HEK293 (cell line): ENCODE results near the gene PEPD.

ENCODE experiments used
- CTCF ChIA-PET: fragments of 350-600 bp; formaldehyde crosslinking; extraction: SDS; loops from one replicate; lab custom pipeline; 2021; ENCODE audit warnings: antibody characterized with exemption; lab: Yijun Ruan, JAX
- POLR2A ChIA-PET: fragments of 300-600 bp; formaldehyde crosslinking; extraction: SDS; loops from one replicate; lab custom pipeline; 2020; ENCODE audit warnings: antibody characterized with exemption, inconsistent platforms; lab: Yijun Ruan, JAX
- H3K27ac ChIP-seq: fragments of 200-500 bp; sonication (Bioruptor generic); 2 replicates; pipeline ENCODE4 v1.5.1; 2014; ENCODE audit warnings: low read depth, low read length, control low read depth, inconsistent platforms; ENCODE audit errors: extremely low read depth
- H3K36me3 ChIP-seq, 2 experiments: fragments of 200-500 bp in 1 of 2; sonication (Bioruptor generic) in 1 of 2; 1 replicate in 1 of 2; 2 replicates in 1 of 2; pipeline ENCODE4 v1.5.1; 2014 to 2017; ENCODE audit warnings: inconsistent platforms in 2 of 2, low read length in 2 of 2; ENCODE audit not compliant: control insufficient read depth in 2 of 2, insufficient read depth in 1 of 2
- H3K4me1 ChIP-seq: fragments of 200-500 bp; sonication (Bioruptor generic); 2 replicates; pipeline ENCODE4 v1.5.1; 2014; ENCODE audit warnings: mild to moderate bottlenecking, low read length, inconsistent platforms; ENCODE audit not compliant: control insufficient read depth, insufficient read depth
- H3K4me3 ChIP-seq: 2 replicates; pipeline ENCODE4 v1.5.1; 2011; ENCODE audit warnings: low read depth, mild to moderate bottlenecking, control low read depth, low read length, moderate library complexity
- H3K9me3 ChIP-seq: fragments of 200-500 bp; sonication (Bioruptor generic); 2 replicates; pipeline ENCODE4 v1.5.1; 2014; ENCODE audit warnings: low read depth, low read length, inconsistent platforms; ENCODE audit not compliant: control insufficient read depth, insufficient read depth
- BCL11A ChIP-seq: fragments of 450-650 bp; formaldehyde crosslinking; IDR thresholded peaks from 2 replicates; pipeline ENCODE4 v1.5.1; 2016; ENCODE audit warnings: low read depth, missing biosample characterization, missing genetic modification characterization
- EGR2 ChIP-seq: fragments of 450-650 bp; formaldehyde crosslinking; IDR thresholded peaks from 2 replicates; pipeline ENCODE4 v1.5.1; 2016; ENCODE audit warnings: low read depth, missing biosample characterization, missing genetic modification characterization
- GLIS1 ChIP-seq: fragments of 450-650 bp; formaldehyde crosslinking; IDR thresholded peaks from 2 replicates; pipeline ENCODE4 v1.5.1; 2016; ENCODE audit warnings: missing biosample characterization, missing genetic modification characterization
- GLIS2 ChIP-seq: fragments of 450-650 bp; formaldehyde crosslinking; IDR thresholded peaks from 2 replicates; pipeline ENCODE4 v1.5.1; 2016; ENCODE audit warnings: missing biosample characterization, missing genetic modification characterization
- YY2 ChIP-seq: fragments of 450-650 bp; formaldehyde crosslinking; IDR thresholded peaks from 2 replicates; pipeline ENCODE4 v1.5.1; 2016; ENCODE audit warnings: missing biosample characterization, missing genetic modification characterization
- ZBTB26 ChIP-seq: fragments of 450-650 bp; formaldehyde crosslinking; optimal IDR thresholded peaks from 2 replicates; pipeline ENCODE3; 2016; ENCODE audit warnings: missing biosample characterization, mild to moderate bottlenecking, missing genetic modification characterization
- ZBTB6 ChIP-seq: fragments of 450-650 bp; formaldehyde crosslinking; IDR thresholded peaks from 2 replicates; pipeline ENCODE4 v1.5.1; 2017; ENCODE audit warnings: missing biosample characterization, missing genetic modification characterization
- ZFP3 ChIP-seq: fragments of 450-650 bp; formaldehyde crosslinking; IDR thresholded peaks from 2 replicates; pipeline ENCODE4 v1.5.1; 2016; ENCODE audit warnings: low read depth, missing biosample characterization, missing genetic modification characterization
- ZNF121 ChIP-seq: fragments of 450-650 bp; formaldehyde crosslinking; IDR thresholded peaks from 2 replicates; pipeline ENCODE4 v1.5.1; 2016; ENCODE audit warnings: missing biosample characterization, missing genetic modification characterization
- ZNF202 ChIP-seq: fragments of 450-650 bp; formaldehyde crosslinking; IDR thresholded peaks from 2 replicates; pipeline ENCODE4 v1.5.1; 2016; ENCODE audit warnings: missing biosample characterization, missing genetic modification characterization, borderline replicate concordance
- ZNF239 ChIP-seq: fragments of 450-650 bp; formaldehyde crosslinking; IDR thresholded peaks from 2 replicates; pipeline ENCODE4 v1.5.1; 2016; ENCODE audit warnings: missing biosample characterization, missing genetic modification characterization
- ZNF248 ChIP-seq: fragments of 450-650 bp; formaldehyde crosslinking; IDR thresholded peaks from 2 replicates; pipeline ENCODE4 v1.5.1; 2017; ENCODE audit warnings: missing biosample characterization, missing genetic modification characterization
- ZNF302 ChIP-seq: fragments of 450-650 bp; formaldehyde crosslinking; IDR thresholded peaks from 2 replicates; pipeline ENCODE4 v1.5.1; 2016; ENCODE audit warnings: missing biosample characterization, missing genetic modification characterization, low read depth
- ZNF37A ChIP-seq: fragments of 450-650 bp; IDR thresholded peaks from 2 replicates; pipeline ENCODE4 v1.5.1; 2018; ENCODE audit warnings: missing biosample characterization, missing genetic modification characterization
- ZNF521 ChIP-seq: fragments of 450-650 bp; formaldehyde crosslinking; IDR thresholded peaks from 2 replicates; pipeline ENCODE4 v1.5.1; 2017; ENCODE audit warnings: missing biosample characterization, mild to moderate bottlenecking, missing genetic modification characterization
- ZNF600 ChIP-seq: fragments of 450-650 bp; formaldehyde crosslinking; IDR thresholded peaks from 2 replicates; pipeline ENCODE4 v1.5.1; 2016; ENCODE audit warnings: missing biosample characterization, missing genetic modification characterization
- ZNF623 ChIP-seq: fragments of 450-650 bp; formaldehyde crosslinking; IDR thresholded peaks from 2 replicates; pipeline ENCODE4 v1.5.1; 2016; ENCODE audit warnings: missing biosample characterization, missing genetic modification characterization
- ZNF645 ChIP-seq: fragments of 450-650 bp; formaldehyde crosslinking; IDR thresholded peaks from 2 replicates; pipeline ENCODE4; 2016; ENCODE audit warnings: missing biosample characterization, missing genetic modification characterization
- ZNF776 ChIP-seq: fragments of 450-650 bp; formaldehyde crosslinking; IDR thresholded peaks from 2 replicates; pipeline ENCODE4 v1.5.0; 2017; ENCODE audit warnings: missing biosample characterization, missing genetic modification characterization, borderline replicate concordance
- ZNF830 ChIP-seq: fragments of 450-650 bp; IDR thresholded peaks from 2 replicates; pipeline ENCODE4 v1.5.0; 2018; ENCODE audit warnings: missing biosample characterization, missing genetic modification characterization, low read depth, mild to moderate bottlenecking, moderate library complexity
- TF ChIP-seq, protein P1 (sequence below): fragments of 450-650 bp; formaldehyde crosslinking; IDR thresholded peaks from 2 replicates; pipeline ENCODE4 v1.5.1; 2016; ENCODE audit warnings: missing biosample characterization, missing genetic modification characterization, low read depth
- TF ChIP-seq, protein P2 (sequence below): fragments of 450-650 bp; formaldehyde crosslinking; IDR thresholded peaks from 2 replicates; pipeline ENCODE4 v1.5.1; 2016; ENCODE audit warnings: missing biosample characterization, missing genetic modification characterization
- TF ChIP-seq, protein P3 (sequence below): fragments of 450-650 bp; formaldehyde crosslinking; IDR thresholded peaks from 2 replicates; pipeline ENCODE4 v1.5.1; 2016; ENCODE audit warnings: missing biosample characterization, missing genetic modification characterization
- TF ChIP-seq, protein P4 (sequence below): sonication (generic); formaldehyde crosslinking; IDR thresholded peaks from 2 replicates; pipeline ENCODE4 v1.8.1; 2022; ENCODE audit warnings: mild to moderate bottlenecking, moderate library complexity, missing genetic modification reagents

Gene PEPD

GRCh38 chr19:33465371-33465770, 56.2 kb downstream of the PEPD start (continued):
- no peak for TF ChIP-seq ZNF121
- TF ChIP-seq, protein P1, sequence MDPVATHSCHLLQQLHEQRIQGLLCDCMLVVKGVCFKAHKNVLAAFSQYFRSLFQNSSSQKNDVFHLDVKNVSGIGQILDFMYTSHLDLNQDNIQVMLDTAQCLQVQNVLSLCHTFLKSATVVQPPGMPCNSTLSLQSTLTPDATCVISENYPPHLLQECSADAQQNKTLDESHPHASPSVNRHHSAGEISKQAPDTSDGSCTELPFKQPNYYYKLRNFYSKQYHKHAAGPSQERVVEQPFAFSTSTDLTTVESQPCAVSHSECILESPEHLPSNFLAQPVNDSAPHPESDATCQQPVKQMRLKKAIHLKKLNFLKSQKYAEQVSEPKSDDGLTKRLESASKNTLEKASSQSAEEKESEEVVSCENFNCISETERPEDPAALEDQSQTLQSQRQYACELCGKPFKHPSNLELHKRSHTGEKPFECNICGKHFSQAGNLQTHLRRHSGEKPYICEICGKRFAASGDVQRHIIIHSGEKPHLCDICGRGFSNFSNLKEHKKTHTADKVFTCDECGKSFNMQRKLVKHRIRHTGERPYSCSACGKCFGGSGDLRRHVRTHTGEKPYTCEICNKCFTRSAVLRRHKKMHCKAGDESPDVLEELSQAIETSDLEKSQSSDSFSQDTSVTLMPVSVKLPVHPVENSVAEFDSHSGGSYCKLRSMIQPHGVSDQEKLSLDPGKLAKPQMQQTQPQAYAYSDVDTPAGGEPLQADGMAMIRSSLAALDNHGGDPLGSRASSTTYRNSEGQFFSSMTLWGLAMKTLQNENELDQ (tag by site-specific recombination), result no peak
- TF ChIP-seq, protein P2, sequence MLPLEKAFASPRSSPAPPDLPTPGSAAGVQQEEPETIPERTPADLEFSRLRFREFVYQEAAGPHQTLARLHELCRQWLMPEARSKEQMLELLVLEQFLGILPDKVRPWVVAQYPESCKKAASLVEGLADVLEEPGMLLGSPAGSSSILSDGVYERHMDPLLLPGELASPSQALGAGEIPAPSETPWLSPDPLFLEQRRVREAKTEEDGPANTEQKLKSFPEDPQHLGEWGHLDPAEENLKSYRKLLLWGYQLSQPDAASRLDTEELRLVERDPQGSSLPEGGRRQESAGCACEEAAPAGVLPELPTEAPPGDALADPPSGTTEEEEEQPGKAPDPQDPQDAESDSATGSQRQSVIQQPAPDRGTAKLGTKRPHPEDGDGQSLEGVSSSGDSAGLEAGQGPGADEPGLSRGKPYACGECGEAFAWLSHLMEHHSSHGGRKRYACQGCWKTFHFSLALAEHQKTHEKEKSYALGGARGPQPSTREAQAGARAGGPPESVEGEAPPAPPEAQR (tag by site-specific recombination), result no peak
- TF ChIP-seq ZNF645 (tag by site-specific recombination), result no peak

- Histone ChIP-seq H3K27ac (no peak overlapping the region), H3K36me3 (no peaks in the 10 kb centered on the region), H3K9me3 (no peaks in the 10 kb centered on the region), H3K4me1 (no peaks in the 10 kb centered on the region), H3K4me3 (no peak overlapping the region)
- POLR2A ChIA-PET, result no interaction called here
- CTCF ChIA-PET, result interaction anchor here (1.0 kb wide), 1 partner anchor 35 kb away, joined by 5 read pairs; no protein-coding TSS in a partner anchor
- TF ChIP-seq ZBTB26 (tag by site-specific recombination) (no peak), ZNF37A (tag by site-specific recombination) (no peak), YY2 (no peak), ZNF623 (no peak), BCL11A (tag by site-specific recombination) (no peak), GLIS2 (no peak), ZFP3 (tag by site-specific recombination) (no peak), ZNF302 (tag by site-specific recombination) (no peak), ZNF830 (tag by site-specific recombination) (no peak), GLIS1 (no peak), ZNF521 (tag by site-specific recombination) (no peak), ZNF776 (tag by site-specific recombination) (no peak), ZNF239 (tag by site-specific recombination) (no peak)
Measured at GRCh38 chr19:33464733-33465115, 56.9 kb downstream of the PEPD start.

DNA sequence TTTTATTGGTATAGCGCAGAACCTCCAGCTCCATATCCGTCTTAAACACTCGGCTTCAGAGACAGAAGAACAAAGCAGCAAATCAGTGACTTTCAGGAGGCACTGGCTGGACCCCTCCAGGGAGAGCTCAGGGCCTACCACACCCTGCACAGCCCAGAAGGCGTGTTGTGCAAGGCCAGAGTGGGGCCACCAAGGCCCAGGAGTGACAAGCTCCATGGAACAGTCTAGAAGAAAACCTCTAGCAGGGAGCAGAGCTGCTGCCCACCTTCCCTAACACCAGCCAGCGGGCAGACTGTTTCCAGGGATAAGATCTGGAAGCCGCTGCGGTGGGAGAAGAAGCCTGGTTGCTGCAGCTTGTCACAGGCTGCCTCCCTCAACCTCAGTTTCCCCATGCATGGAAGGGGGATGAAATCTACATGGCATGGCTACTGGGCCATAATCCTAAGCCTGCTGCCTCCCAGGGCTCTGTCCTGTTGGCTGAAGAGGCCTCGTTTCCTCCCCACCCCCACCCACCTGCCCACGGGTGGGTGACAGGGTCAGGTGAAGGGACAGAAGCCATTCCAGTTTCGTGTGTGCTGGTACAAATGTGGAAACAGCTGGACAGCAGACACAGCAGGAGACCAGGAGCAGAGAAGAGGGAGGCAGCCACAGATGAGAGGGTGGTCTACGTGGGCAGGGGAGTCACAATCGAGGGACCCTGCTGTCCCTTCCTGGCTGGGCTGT, 57.4 kb downstream of the PEPD start:
- H3K27ac ChIP-seq, result no peak overlapping the region
- POLR2A ChIA-PET, result interaction anchor here (0.6 kb wide), 1 partner anchor 223 kb away, joined by 6 read pairs; no protein-coding TSS in a partner anchor
- CTCF ChIA-PET, result interaction anchor here (0.6 to 1.2 kb wide), 3 partner anchors 21 to 59 kb away, joined by 3 read pairs; no protein-coding TSS in a partner anchor
- TF ChIP-seq, protein P3, sequence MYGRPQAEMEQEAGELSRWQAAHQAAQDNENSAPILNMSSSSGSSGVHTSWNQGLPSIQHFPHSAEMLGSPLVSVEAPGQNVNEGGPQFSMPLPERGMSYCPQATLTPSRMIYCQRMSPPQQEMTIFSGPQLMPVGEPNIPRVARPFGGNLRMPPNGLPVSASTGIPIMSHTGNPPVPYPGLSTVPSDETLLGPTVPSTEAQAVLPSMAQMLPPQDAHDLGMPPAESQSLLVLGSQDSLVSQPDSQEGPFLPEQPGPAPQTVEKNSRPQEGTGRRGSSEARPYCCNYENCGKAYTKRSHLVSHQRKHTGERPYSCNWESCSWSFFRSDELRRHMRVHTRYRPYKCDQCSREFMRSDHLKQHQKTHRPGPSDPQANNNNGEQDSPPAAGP (tag by site-specific recombination), result no peak
- TF ChIP-seq, protein P4, sequence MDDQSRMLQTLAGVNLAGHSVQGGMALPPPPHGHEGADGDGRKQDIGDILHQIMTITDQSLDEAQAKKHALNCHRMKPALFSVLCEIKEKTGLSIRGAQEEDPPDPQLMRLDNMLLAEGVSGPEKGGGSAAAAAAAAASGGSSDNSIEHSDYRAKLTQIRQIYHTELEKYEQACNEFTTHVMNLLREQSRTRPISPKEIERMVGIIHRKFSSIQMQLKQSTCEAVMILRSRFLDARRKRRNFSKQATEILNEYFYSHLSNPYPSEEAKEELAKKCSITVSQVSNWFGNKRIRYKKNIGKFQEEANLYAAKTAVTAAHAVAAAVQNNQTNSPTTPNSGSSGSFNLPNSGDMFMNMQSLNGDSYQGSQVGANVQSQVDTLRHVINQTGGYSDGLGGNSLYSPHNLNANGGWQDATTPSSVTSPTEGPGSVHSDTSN (CRISPR knock-in tag), result no peak
- no peak for TF ChIP-seq ZBTB6 (tag by site-specific recombination)
- no peak for TF ChIP-seq ZNF202 (tag by site-specific recombination)
- no peak for TF ChIP-seq ZNF248 (tag by site-specific recombination)
- TF ChIP-seq EGR2 (tag by site-specific recombination), result peak; percentile 52; the same call in 1 of the 2 replicates
- 0 out of 2 replicates have a peak, but pooled peaks have one; percentile 14 for TF ChIP-seq ZNF600

More for the DNA sequence above, 57.4 kb downstream of the PEPD start:
- H3K9me3 ChIP-seq, result no peaks in the 10 kb centered on the region
- no peak overlapping the region for H3K4me3 ChIP-seq
- no peaks in the 10 kb centered on the region for H3K36me3 ChIP-seq
- no peaks in the 10 kb centered on the region for H3K4me1 ChIP-seq
